Endothelial cell (in vitro differentiated cells): ENCODE data around the gene CDC25B. TPM values are rescaled to one million over a fixed set of nuclear protein-coding genes. Genes with fewer than 3 reads are reported as not detected.

Experiments
- DNase-seq: peaks from one replicate; pipeline ENCODE4 v3.0.0; 2021; ENCODE audit warnings: low spot score
- H3K27ac Mint-ChIP-seq: one replicate; pipeline ENCODE4 v1.8.0; 2021; ENCODE audit warnings: mixed read lengths, inconsistent platforms; ENCODE audit not compliant: unreplicated experiment
- H3K27me3 Mint-ChIP-seq: one replicate; pipeline ENCODE4 v1.8.0; 2021; ENCODE audit warnings: mild to moderate bottlenecking, moderate library complexity, mixed read lengths, inconsistent platforms; ENCODE audit not compliant: unreplicated experiment
- H3K36me3 Mint-ChIP-seq: one replicate; pipeline ENCODE4 v1.8.0; 2021; ENCODE audit warnings: mild to moderate bottlenecking, low read depth, mixed read lengths, inconsistent platforms; ENCODE audit not compliant: unreplicated experiment
- H3K4me1 Mint-ChIP-seq: one replicate; pipeline ENCODE4 v1.8.0; 2021; ENCODE audit warnings: mild to moderate bottlenecking, mixed read lengths, inconsistent platforms; ENCODE audit not compliant: unreplicated experiment
- H3K4me3 Mint-ChIP-seq: one replicate; pipeline ENCODE4 v1.8.0; 2021; ENCODE audit warnings: mild to moderate bottlenecking, mixed read lengths, inconsistent platforms; ENCODE audit not compliant: unreplicated experiment
- H3K9me3 Mint-ChIP-seq: one replicate; pipeline ENCODE4 v1.8.0; 2021; ENCODE audit warnings: mixed read lengths, inconsistent platforms; ENCODE audit not compliant: unreplicated experiment
- CTCF ChIP-seq: fragments of 200-600 bp; sonication (generic); IDR thresholded peaks from one replicate; pipeline ENCODE4 v1.5.0; 2021; ENCODE audit warnings: antibody characterized with exemption; ENCODE audit not compliant: unreplicated experiment
- total RNA-seq: library from RNA; stranded (reverse); fragmentation: NEBNext Ultra II Directional; extraction: Animal tissue kit (Norgen Biotek cat#: 25700); gene quantifications from one replicate; pipeline ENCODE4 v1.2.1, GENCODE V29; 2021; ENCODE audit not compliant: unreplicated experiment

CDC25B gene
- total RNA-seq, 1 donor from 2014 or later, result 10.4 TPM

- peaks cover 8% of the 10 kb centered on the region for H3K27me3 Mint-ChIP-seq
- peaks cover 31% of the 10 kb centered on the region for H3K4me1 Mint-ChIP-seq
- no peak for TF ChIP-seq CTCF
- DNase-seq, result no peak
- H3K9me3 Mint-ChIP-seq, result no peaks in the 10 kb centered on the region
- H3K36me3 Mint-ChIP-seq, result peaks cover 11% of the 10 kb centered on the region
- H3K27ac Mint-ChIP-seq, result peak overlapping the region; percentile 87
- H3K4me3 Mint-ChIP-seq, result peak overlapping the region; percentile 95
Observed at GRCh38 chr20:3846378-3846739, 50.2 kb downstream of the CDC25B start.

GRCh38 chr20:3846740-3847428 lies 50.8 kb downstream of the CDC25B start, which contains the start of gene MAVS:
Gene MAVS (plus strand): TSS chr20:3846834. CDS start chr20:3854625, 7,791 bp downstream.
- peaks cover 11% of the 10 kb centered on the region for H3K36me3 Mint-ChIP-seq
- peak within 1 kb of the TSS; percentile 88 for H3K27ac Mint-ChIP-seq
- DNase-seq, result peak; percentile 90
- H3K9me3 Mint-ChIP-seq, result no peaks in the 10 kb centered on the region
- H3K4me1 Mint-ChIP-seq, result peaks cover 31% of the 10 kb centered on the region
- peak within 1 kb of the TSS; percentile 95 for H3K4me3 Mint-ChIP-seq
- TF ChIP-seq CTCF, result no peak
- H3K27me3 Mint-ChIP-seq, result peaks cover 8% of the 10 kb centered on the region

- no peak for DNase-seq
- H3K27ac Mint-ChIP-seq, result peak overlapping the region; percentile 88
- H3K36me3 Mint-ChIP-seq, result peaks cover 11% of the 10 kb centered on the region
- TF ChIP-seq CTCF, result no peak
- H3K27me3 Mint-ChIP-seq, result peaks cover 8% of the 10 kb centered on the region
- H3K4me1 Mint-ChIP-seq, result peaks cover 30% of the 10 kb centered on the region
- peak overlapping the region; percentile 95 for H3K4me3 Mint-ChIP-seq
- H3K9me3 Mint-ChIP-seq, result no peaks in the 10 kb centered on the region
Observed at GRCh38 chr20:3847429-3847940, 51.4 kb downstream of the CDC25B start.

- H3K27ac Mint-ChIP-seq, result peak overlapping the region; percentile 58
- no peak for DNase-seq
- TF ChIP-seq CTCF, result no peak
- peaks cover 11% of the 10 kb centered on the region for H3K36me3 Mint-ChIP-seq
- peak overlapping the region; percentile 88 for H3K4me3 Mint-ChIP-seq
- peaks cover 27% of the 10 kb centered on the region for H3K4me1 Mint-ChIP-seq
- peaks cover 8% of the 10 kb centered on the region for H3K27me3 Mint-ChIP-seq
- H3K9me3 Mint-ChIP-seq, result no peaks in the 10 kb centered on the region
Observed at GRCh38 chr20:3848565-3848964, 52.5 kb downstream of the CDC25B start.

GRCh38 chr20:3854462-3854871 lies 58.4 kb downstream of the CDC25B start:
- peaks cover 1% of the 10 kb centered on the region for H3K27me3 Mint-ChIP-seq
- DNase-seq, result no peak
- no peak for TF ChIP-seq CTCF
- H3K27ac Mint-ChIP-seq, result peak overlapping the region; percentile 84
- H3K4me1 Mint-ChIP-seq, result peaks cover 28% of the 10 kb centered on the region
- no peaks in the 10 kb centered on the region for H3K9me3 Mint-ChIP-seq
- no peak overlapping the region for H3K4me3 Mint-ChIP-seq
- H3K36me3 Mint-ChIP-seq, result peaks cover 30% of the 10 kb centered on the region
